Smooth muscle cell of the brain vasculature (primary cell): Measurements from ENCODE around the gene HIVEP3.
A peak's percentile ranks its signal among the peaks of the same experiment; 100 is the strongest.
"Not testable (repeated sequence)": the region's sequence is repeated elsewhere in the genome, so short reads cannot be mapped to it uniquely, and the experiment has no call there.

ENCODE experiments used
- DNase-seq: peaks from one replicate; pipeline ENCODE4 v3.0.0-alpha.2; 2012; ENCODE audit warnings: low read depth, low spot score

The HIVEP3 gene

GRCh38 chr1:41921271-41921670, 2.5 kb upstream of the HIVEP3 start:
- not testable (repeated sequence) for DNase-seq

GRCh38 chr1:41920658-41921057, 1.9 kb upstream of the HIVEP3 start:
- peak; percentile 29 for DNase-seq

GRCh38 chr1:41919764-41920397, 1.2 kb upstream of the HIVEP3 start:
- no peak for DNase-seq

GRCh38 chr1:41919131-41919530, 409 bp upstream of the HIVEP3 start:
- DNase-seq = no peak

GRCh38 chr1:41917835-41918449, 780 bp downstream of the HIVEP3 start:
- DNase-seq = no peak

GRCh38 chr1:41917076-41917475, 1.6 kb downstream of the HIVEP3 start:
- no peak for DNase-seq

GRCh38 chr1:41915786-41916571, 2.7 kb downstream of the HIVEP3 start:
- DNase-seq = no peak

GRCh38 chr1:41914516-41914915, 4.2 kb downstream of the HIVEP3 start:
- no peak for DNase-seq

GRCh38 chr1:41913014-41913413, 5.7 kb downstream of the HIVEP3 start:
- no peak for DNase-seq

- DNase-seq = no peak
Observed at GRCh38 chr1:41908288-41908895, 10.3 kb downstream of the HIVEP3 start.

- DNase-seq = no peak
Observed at GRCh38 chr1:41907446-41907845, 11.3 kb downstream of the HIVEP3 start.

- no peak for DNase-seq
Observed at GRCh38 chr1:41906943-41907342, 11.8 kb downstream of the HIVEP3 start.

- no peak for DNase-seq
Observed at GRCh38 chr1:41905093-41905675, 13.5 kb downstream of the HIVEP3 start.

GRCh38 chr1:41902664-41903063, 16.1 kb downstream of the HIVEP3 start:
- no peak for DNase-seq

GRCh38 chr1:41902159-41902577, 16.6 kb downstream of the HIVEP3 start:
- DNase-seq = no peak

GRCh38 chr1:41901551-41901950, 17.2 kb downstream of the HIVEP3 start:
- no peak for DNase-seq

GRCh38 chr1:41900603-41901444, 17.9 kb downstream of the HIVEP3 start:
- DNase-seq = no peak

- DNase-seq = no peak
Observed at GRCh38 chr1:41898191-41898713, 20.5 kb downstream of the HIVEP3 start.

- DNase-seq = no peak
Observed at GRCh38 chr1:41895552-41895951, 23.2 kb downstream of the HIVEP3 start.

GRCh38 chr1:41894808-41895483, 23.8 kb downstream of the HIVEP3 start:
- DNase-seq = no peak
